ENCODE data around the gene SPTBN5. TPM values are rescaled to one million over a fixed set of nuclear protein-coding genes. Genes with fewer than 3 reads are reported as not detected.

The SPTBN5 gene
- 1.1 and 3.8 TPM in 2 replicates for total RNA-seq (2014; rRNA removed; shearing (Covaris generic))

DNA sequence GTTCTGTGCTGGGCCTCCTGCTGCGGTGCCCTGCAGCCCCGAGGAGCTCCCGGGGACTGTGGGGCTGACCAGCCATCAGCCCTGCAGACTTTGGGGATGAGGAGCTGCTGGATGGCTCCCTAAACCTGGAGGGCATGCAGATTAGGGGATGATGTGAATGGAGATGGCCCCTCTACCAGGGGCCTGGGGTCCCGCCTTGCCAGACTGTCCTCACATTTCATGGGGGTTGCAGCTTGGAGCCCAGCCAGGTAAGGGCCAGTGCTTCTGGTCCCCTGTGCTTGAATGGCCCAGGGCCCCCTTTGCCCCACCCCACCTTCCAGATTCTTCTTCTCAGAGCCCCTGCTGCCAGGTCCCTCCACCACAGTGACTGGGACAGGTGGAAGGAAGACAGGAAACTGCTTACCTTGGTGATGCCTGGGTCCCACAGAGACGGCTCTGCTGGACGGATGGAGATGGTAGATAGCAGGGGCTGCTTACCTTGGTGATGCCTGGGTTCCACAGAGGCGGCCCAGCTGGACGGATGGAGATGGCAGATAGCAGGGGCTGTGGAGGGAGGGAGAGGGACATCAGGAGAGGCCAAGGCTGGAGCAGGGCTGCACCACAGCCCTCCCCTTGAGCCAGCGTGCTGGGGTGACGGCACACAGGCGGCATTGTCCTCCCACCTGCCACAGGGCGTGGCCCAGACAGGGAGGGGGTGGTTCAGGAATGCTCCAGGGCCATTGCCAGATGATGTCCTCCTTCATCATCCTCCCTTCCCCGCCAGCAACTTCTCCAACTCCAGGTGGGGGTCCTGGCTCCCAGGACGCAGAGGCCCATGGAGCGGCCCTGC lies at the start of gene SPTBN5:
SPTBN5 (minus strand) TSS at position 632 of the 829 bp plus-strand sequence; CDS start at position 76, 556 bp downstream.
- no peak for DNase-seq (ENCODE audit: low read depth)

DNA sequence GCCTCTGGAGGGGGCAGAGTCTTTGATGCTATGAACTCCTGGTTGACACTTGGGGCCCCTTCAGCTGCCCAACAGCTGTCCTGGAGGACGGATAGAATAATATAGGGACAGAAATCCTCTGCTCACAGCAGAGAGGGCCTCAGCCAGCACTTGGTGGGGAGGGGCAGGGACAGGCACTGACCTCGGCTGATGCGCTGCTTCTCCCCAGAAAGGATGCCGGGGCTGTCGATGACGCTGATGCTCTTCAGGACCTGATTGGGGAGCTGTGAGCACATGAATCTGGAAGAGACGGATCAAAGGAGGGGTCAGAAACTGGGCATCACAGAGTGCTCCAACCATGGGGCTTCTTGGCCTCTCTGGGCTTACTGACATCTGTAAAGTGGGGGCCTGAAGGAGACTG lies 49.0 kb upstream of the SPTBN5 start:
- no peak for DNase-seq (ENCODE audit: low read depth)

DNA sequence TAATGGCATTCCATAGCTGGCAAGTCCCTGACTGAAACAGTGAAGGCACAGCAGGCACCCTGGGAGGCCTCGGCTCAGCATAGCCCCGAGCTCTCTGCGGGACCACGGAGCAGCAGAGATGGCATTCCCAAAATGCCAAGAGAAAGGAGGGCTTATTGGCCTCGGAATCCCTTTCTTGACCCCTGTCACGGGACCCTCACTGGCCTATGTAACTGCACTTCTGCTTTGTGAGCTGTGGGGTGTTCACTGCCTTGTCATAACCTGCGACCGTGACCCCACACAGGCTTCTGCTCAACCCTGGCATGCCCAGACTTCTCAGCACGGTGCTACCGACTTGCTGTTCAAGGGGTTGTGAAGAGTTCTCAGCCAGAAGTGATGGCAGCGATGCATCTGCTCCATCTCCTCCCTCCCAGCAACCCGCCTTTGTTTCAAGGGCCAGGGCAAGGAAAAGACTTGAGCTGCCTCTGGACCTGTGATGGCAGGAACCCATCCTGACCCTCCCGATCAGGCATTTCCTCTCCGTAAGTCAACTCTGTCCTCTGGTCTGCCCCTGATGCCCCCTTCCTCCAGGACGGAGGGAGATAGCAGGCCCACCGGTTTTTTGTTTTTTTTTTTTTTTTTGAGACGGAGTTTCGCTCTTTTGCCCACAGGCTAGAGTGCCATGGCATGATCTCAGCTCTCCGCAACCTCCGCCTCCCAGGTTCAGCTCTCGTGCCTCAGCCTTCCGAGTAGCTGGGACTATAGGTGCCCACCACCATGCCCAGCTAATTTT lies 48.0 kb upstream of the SPTBN5 start:
- DNase-seq (ENCODE audit: low read depth) = peak; percentile 56

DNA sequence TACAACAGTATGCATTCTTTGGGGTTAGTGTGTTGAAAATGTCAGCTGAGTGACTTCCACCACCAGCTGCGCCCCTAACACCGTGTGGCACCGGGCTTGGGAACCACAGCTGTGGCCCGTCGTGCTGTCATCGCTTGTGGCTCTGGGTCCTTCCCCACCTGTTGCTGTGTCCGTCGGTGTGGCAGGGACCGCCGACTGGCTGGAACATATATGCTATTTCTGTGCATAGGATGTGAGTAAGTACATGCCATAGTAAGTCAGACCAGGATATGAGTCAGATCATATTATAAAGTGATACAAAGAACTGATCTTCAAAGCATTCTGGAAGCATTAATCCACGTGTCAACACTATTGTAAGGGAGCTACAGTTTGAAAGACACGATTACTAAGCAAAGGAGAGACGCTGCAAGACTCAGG lies 46.6 kb upstream of the SPTBN5 start:
- DNase-seq (ENCODE audit: low read depth) = peak; percentile 83

DNA sequence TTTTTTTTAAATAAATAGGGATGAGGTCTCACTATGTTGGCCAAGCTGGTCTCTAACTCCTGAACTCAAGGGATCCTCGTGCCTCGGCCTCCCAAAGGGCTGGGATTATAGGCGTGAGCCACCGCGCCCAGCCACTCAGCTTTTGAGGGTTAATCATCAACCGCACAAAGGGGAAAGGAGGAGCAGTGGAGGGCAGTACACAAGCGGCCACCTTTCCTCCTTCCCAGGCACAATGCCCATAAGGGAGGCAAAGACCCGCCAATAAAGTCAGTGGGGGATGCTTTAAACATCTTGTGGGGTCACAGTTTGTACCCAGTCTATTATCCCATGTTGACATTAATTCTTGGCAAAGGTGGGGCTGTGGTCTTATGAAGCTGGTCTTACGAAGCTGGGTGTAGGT lies 46.1 kb upstream of the SPTBN5 start:
- peak; percentile 36 for DNase-seq (ENCODE audit: low read depth)

DNA sequence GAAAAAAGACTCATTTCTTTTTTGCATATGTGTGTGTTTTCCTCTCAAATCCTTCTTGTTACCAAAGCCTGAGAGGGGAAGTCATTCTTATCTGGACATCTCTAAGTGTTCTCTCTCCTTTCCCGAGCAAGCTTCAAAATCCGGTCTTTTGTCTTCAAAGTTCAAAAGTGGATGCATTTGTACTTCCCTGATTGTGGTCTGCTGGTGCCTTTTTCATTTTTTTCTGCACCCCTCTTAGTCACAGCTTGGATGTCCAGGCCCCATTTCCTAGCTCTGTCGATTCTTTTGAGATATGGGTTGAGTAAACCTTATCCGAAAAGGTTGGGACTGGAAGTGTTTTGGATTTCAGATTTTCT lies 43.7 kb upstream of the SPTBN5 start:
- no peak for DNase-seq (ENCODE audit: low read depth)

DNA sequence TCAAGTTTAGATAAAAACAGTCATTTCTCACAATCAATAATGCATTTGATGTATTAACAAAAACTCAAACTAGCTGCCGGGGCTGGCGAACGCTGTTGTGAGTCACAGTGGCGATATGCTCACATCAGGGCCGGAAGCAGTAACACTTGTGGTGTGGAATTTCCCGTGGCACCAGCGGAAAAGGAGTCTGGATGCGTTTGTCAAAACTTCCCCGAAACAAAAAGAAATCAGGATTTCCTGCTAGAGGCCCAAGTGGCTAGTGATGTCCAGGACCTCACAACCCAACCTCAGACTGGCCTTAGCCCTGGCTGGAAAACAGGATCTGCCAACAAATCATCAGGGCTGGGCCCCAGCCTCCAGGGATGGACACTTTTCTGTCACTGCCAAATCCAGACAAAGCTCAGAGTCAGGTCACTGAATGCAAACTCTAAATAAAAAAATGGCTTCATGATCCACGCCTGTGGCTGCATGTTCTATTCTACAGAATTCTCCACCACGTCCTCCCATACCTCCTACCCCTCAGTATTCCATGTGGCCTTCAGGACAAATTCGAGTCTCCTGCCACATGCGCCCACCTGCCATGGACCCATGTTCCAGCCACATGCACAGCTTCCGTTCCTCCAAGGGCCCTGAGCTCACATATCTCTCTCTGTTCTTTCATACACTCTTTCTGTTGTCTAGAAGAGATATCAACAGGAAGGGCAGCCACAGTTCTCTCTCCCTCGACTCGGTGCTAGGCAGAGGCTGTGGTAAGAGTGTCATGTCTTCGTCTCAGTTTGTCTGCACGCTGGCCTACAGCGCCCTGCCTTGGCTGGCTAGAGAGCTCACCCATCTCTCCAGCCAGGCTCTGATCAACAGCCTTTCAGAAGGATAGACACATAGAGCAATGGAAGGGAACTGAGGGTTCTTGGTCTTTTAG lies 43.1 kb upstream of the SPTBN5 start:
- peak; percentile 86 for DNase-seq (ENCODE audit: low read depth)

DNA sequence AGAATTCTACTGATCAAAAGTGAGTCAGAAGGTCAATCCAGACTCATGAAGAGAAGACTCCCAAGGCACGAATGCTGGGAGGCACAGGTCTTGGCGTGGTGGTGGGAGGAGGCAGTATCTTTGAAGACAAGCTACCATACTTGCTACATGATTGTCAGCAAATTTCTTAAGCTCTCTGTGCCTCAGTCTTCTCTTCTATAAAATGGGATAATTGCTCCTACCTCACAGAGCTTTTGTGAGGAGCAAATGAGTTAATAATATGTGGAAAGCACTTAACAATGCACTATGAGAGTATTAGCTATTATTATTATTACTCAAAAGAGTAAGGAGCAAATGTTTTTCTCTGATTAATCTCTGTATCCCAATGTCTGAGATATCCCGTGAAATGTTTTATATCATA lies 42.3 kb upstream of the SPTBN5 start:
- no peak for DNase-seq (ENCODE audit: low read depth)

DNA sequence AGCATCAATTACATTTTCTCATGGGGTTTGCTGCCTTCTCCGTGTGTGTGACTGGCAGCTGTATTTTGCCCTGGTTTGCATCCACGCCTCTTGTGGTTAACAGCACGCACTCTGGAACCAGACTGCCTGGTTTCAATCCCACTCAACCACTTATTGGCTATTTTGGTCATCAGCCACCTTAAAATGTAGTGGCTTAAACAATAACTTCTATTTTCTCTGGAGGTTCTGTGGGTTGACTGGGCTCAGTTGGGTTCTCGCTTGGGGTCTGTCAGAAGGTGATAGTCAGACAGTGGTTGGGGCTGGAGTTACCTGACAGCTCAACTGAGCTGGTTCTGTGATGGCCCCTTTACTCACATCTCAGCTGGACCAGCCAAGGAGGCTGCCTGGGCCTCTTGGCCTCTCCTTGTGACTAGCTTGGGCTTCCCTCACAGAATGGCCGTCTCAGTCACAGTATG lies 41.7 kb upstream of the SPTBN5 start:
- no peak for DNase-seq (ENCODE audit: low read depth)

DNA sequence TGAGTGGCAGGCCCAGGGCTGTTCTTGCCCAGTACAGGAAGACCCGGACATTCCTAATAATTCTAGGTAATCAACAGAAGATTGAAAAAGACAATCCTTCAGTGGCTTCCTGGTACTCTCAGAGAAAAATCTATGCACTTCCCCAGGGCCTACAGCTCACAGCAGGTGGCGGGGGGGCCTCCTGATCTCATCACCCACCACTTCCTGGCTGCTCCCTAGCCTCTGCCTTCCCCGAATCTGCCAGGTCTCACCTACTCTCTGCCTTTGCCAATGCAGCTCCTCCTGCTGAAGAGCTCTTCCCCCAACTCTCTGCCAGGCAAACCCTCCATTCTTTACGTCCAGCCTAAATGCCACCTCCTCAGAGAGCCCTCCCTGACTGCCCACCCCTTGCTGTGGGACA lies 41.0 kb upstream of the SPTBN5 start:
- peak; percentile 92 for DNase-seq (ENCODE audit: low read depth)

DNA sequence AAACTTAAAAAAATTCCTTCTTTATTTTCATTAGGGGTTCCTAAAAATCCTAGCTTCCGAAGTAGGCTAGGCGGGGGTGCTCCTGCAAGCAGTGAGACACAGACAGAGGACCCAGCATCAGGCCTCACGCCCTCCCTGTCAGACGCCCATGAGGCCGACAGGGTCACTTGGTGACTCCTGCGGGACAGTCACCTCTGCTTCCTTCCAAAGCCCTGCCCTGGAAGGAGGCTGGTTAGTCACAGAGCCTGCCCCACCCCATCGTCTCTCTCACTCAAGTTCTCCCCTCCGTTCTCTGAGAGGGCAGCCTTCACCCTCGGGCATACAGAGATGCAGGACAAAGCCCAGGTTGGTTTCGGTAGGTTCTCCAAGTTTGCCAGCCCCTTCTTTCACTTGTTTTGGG lies 39.9 kb upstream of the SPTBN5 start:
- DNase-seq (ENCODE audit: low read depth) = peak; percentile 74

DNA sequence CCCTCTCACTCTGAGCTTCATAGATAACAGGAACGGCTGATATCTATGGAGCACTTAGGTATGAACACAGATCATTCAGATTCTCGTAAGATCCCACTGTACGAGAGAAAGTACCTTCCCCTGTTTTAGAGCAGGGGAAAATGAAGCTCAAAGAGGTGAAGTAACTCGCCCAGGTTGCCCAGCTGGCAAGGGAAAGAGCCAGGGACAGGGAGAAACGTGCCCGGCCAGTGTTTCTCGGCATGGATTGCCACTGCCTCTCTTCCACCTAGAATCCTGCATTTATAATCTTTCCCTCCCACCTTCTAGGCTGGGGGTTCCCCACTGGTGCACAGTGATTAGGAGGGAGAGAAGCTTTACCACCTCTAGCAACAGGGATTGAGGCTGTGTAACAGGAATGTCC lies 39.5 kb upstream of the SPTBN5 start:
- no peak for DNase-seq (ENCODE audit: low read depth)

DNA sequence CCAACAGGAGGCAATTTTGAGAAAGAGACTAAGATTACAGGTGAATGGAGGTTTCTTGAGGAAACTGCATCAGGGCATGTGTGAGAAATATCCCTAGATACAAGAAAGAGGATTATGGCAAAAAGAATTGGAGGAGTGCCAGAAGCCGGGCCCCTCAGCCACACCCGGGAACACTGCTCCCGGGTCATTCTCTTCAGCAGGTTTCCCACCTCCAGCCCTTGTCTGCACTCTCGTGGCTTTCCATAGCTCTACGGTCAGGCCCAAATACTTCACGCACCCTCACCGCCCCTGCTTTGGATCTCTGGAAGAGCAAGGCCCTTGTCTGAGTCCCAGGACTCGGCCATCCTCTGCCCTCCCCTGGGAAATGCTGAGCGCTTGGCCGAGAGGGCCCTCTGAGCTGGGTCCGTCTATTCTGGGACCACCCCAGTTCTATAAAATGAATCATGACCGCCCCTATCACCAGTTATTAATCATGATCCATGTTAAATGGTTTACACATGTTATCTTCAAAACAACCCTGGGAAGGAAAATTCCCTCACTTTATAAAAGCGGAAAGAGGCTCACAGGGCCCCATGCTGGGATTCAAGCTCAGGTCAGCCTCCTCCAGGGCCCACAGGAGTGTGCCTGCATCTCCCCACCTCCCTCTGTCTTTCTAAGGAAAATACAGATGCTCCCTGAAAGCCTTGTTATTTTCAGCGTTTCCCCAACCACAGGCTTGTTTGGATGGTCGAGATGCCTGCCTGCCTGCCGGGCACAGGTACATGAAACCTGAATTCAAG lies 38.8 kb upstream of the SPTBN5 start:
- DNase-seq (ENCODE audit: low read depth) = peak; percentile 34

DNA sequence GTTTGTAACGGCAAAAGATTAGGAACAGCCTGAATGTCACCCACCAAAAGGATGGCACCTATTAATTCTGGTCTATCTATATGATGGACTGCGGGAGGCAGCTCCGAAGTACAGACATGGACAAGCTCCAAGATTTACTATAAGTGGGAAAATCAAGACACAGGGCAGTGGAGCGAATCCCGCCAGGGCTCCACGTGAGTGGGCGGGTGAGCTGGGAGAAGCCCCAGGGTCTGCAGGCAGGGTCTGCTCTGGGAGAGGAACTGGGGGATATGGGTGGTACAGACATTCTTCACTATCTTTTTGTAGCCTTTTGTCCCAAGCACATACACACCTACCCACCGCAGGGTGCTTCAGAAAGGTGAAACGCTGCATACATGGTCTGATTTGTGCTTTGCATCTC lies 38.2 kb upstream of the SPTBN5 start:
- no peak for DNase-seq (ENCODE audit: low read depth)

DNA sequence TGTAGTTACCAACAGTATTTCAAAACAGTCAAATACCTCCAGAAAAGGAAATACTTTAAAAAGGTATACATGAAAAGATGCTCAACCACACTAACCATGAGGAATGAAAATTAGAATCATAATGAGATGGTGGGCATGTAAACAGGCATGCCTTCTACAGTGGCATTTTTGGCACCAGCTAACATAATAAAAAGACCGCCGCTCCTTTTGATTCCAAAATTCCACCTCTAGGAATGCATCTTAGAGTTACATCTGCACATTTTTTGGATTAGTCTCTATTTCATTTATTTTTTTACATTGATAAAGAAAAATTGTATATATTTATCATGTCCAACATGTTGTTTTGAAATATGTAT lies 37.0 kb upstream of the SPTBN5 start:
- no peak for DNase-seq (ENCODE audit: low read depth)

DNA sequence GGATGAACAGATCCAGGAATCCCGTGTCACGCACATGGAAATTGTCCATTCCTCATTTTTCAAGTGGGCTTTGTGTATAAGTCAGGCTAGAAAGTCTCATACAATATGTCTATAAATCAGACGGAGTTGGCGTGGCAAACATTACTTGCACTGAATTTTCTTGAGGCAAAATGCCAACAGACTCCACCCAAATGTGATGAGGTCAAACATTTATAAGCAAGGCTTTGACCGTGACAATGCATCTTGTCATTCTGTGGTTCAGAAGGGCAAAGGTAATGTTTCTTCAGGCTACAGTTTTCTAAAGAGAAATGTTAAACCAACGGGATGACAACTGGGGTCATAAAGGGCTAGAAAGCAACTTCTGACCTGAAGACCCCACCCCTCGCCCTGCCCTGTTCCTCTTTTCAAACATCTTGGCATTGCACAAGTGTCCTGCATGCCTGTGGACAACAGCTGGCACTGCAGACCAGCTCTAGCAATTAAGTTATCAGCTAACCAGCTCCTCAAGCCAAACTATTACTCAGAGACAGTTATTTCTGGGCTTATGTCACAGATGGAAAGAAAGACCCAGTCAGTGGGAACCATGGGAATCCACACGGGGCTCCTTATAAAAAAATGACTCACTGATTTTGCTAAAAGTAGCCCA lies 36.5 kb upstream of the SPTBN5 start:
- peak; percentile 90 for DNase-seq (ENCODE audit: low read depth)

DNA sequence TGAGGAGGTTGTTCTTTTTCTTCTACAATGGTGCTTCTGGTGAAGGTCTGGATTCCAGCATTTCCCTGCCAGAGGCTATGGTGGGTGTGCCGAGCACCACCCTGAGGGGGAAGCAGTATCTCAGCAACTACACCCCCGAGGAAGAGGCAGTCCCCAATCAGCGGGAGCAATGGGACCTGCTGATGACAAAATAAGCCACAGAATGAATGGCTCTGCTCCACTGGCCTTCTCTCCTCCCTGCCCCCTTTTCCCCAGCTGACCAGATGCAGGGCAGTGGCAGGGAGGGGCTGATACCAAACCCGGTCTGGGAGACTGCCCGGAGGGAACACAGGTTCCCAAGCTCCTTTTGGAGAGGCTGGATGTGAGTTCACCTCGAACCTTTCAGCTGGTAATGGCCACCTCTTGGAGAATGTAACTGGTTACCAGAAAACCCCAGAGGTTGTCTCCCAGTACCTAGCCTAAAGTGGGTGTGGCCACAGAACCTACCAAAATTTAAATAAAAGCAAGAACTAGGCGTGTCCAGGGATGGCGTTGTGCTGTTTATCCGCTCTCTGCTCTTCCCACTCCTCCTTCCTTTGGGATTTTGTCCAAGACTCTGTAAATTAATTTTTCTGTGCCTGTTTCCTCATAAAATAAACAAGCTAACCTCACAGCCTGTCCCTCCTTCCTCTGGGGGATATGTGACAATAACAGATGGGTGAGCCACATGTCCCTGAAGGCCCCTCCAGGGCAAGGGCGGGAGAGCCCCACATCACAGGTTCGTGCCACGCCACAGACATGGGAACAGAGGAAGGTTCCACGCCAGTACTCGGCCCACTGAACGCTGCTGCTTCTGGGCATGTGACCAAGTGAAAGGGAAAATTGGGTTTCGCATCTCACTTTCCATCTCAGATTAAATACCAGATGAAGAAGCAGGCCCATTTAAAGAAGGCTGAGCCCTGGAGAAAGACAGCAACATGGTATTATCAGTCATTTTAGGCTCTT lies 35.1 kb upstream of the SPTBN5 start:
- DNase-seq (ENCODE audit: low read depth) = no peak

DNA sequence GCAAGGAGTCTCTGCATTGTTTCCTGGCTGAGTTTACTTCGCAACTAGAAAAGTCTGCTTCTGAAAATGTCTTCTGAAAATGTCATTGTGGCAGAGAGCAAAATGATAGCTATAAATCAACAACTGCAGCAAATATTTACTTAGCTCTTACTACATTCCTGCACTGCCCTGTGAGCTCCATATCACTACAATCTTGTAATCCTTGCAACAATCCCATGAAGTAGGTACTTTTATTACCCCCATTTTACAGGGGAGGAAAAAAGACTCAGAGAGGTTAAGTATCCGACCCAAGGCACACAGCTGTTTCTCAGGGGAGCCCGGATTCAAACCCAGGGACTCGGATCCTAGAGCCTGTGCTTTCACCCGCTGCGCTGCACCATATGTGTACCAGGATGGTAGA lies 34.2 kb upstream of the SPTBN5 start:
- no peak for DNase-seq (ENCODE audit: low read depth)

DNA sequence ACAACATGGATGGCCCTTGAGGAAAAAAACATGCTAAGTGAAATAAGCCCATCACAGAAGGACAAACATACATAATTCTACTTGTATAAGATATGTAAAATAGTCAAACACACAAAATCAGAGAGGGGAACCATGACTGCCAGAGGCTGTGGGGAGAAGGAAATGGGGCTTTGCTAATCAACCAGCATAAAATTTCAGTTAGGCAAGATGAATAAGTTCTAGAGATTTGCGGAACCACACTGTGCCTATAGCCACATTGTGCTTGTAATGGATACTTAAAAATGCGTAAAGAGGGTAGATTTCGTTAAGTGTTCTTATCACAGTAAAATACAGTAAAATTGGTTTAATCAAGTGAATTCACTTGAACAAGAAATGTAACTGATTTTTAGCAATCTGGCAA lies 33.7 kb upstream of the SPTBN5 start:
- DNase-seq (ENCODE audit: low read depth) = no peak
